Right lobe of liver (tissue), 6 donors: Measurements from ENCODE around the gene HOXD9. TPM values are rescaled to one million over a fixed set of nuclear protein-coding genes. Genes with fewer than 3 reads are reported as not detected.

ENCODE experiments used
- ATAC-seq, 4 donors: fragments of 200-7000 bp; cut with Tn5 transposase; one replicate each; pipeline ENCODE4 v1.9.1; 2020; ENCODE audit warnings: mild to moderate bottlenecking in 4 of 4, moderate library complexity in 4 of 4
- DNase-seq, 3 donors: peaks; one replicate each; pipeline ENCODE4 v3.0.0-alpha.2; 2020
- H3K27ac ChIP-seq, 3 donors: fragments of 200-600 bp; one replicate each; pipeline ENCODE4 v1.8.0; 2022
- H3K27me3 ChIP-seq, 2 donors: fragments of 200-600 bp; one replicate each; pipeline ENCODE4 v1.8.0; 2022
- H3K36me3 ChIP-seq, 4 donors: fragments of 200-600 bp; sonication (generic) in 1 of 4; one replicate each; pipeline versions ENCODE4 v1.5.1 to v1.8.0; 2017 to 2022; ENCODE audit warnings: control low read depth in 1 of 4
- H3K4me1 ChIP-seq, 4 donors: fragments of 200-600 bp; sonication (generic) in 1 of 4; one replicate each; pipeline versions ENCODE4 v1.5.1 to v1.8.0; 2017 to 2022; ENCODE audit warnings: control low read depth in 1 of 4
- H3K4me3 ChIP-seq, 3 donors: fragments of 200-600 bp; one replicate each; pipeline ENCODE4 v1.8.0; 2022
- H3K9me3 ChIP-seq, 4 donors: fragments of 200-600 bp; sonication (generic) in 1 of 4; one replicate each; pipeline versions ENCODE4 v1.5.1 to v1.8.0; 2017 to 2022; ENCODE audit warnings: control low read depth in 1 of 4
- POLR2A ChIP-seq: fragments of 450-650 bp; IDR thresholded peaks from one replicate; pipeline ENCODE4 v1.6.1; 2017; ENCODE audit warnings: antibody characterized with exemption, mild to moderate bottlenecking
- WGBS: methylation state at CpG from one replicate; pipeline ENCODE4 v1.1.6; 2018; ENCODE audit warnings: low coverage, low lambda C conversion rate; ENCODE audit not compliant: insufficient coverage; ENCODE audit errors: missing lambda C conversion rate; 5-methylcytosine and 5-hydroxymethylcytosine counted together
- intact Hi-C, 2 donors: fragments of 100-400 bp; cut with DNase I; formaldehyde crosslinking; loops; one replicate each; pipeline versions ENCODE4 v1.11.2 to v1.14.1; 2022
- total RNA-seq, 6 experiments: library from RNA; depleted of rRNA in 2 of 6; stranded (reverse); fragments of >200 nt in 2 of 6; fragmentation: NEBNext Ultra II Directional in 3 of 6; extraction: Animal tissue kit (Norgen Biotek cat#: 25700) in 3 of 6; gene quantifications; one replicate each; pipeline versions ENCODE4 v1.1.0 to v1.2.4, GENCODE V29; 2016 to 2023
- TF ChIP-seq, protein P1 (sequence below), 4 donors: fragments of 200-600 bp in 3 of 4; fragments of 450-650 bp in 1 of 4; IDR thresholded peaks; one replicate each; pipeline versions ENCODE4 v1.5.1 to v1.8.0; 2016 to 2022; ENCODE audit warnings: antibody characterized with exemption in 4 of 4, mild to moderate bottlenecking in 2 of 4
- donor health status: DM: no; HTN: yes; CAD: no.
- donor health status: DM: no; HTN: no; CAD: no.
- donor health status: DM: no; HTN: no; CAD: no.
- donor health status: DM: no; HTN: yes; CAD: no.
- donor health status: DM: no; HTN: yes; CAD: no.

The HOXD9 gene
- total RNA-seq, 6 experiments from 2014 or later: 0.25 TPM; not detected in 5

DNA sequence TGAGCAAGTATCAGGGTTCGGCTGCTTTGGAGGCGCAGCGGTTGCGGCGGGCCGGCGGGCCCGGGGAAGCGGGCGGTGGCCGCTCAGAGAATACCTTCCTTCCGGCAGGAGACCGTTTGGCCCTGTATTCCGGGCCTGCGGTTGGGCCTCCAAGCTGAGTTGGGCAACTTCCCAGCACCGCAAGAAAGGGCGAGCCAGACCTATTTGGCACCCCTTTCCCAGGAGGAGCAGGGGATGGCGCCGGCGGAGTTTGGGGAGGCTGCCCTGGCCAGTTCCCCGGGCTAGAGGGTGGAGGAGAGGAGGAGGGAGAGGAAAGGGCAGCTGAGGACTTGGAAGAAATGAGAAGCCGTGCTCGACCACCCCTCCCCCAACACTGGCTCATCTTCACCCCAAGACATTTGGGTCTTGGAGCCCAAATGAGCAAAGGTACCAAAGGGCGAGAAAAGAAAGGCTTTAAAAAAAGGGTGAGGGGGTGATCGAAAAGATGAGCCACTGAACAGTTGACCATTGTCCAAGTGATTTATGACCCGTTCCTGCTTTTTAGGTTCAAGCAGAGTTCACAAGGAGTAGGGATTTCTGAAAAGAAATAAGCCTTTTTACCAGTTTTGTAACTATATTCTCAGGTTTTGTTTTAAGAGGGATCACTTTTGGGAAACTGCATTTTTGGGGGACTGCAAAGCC, 43.0 kb downstream of the HOXD9 start:
- Histone ChIP-seq H3K9me3 (no peaks in the 10 kb centered on the region), H3K27ac (no peak overlapping the region), H3K4me1 (peaks cover 0 to under 1% (median 0%) of the 10 kb centered on the region in 4 donors), H3K36me3 (no peaks in the 10 kb centered on the region), H3K4me3 (no peak overlapping the region), H3K27me3 (peaks cover 10 to 62% of the 10 kb centered on the region in 2 donors)
- no peak for TF ChIP-seq POLR2A
- intact Hi-C loops: no loop called here
- no peak for ATAC-seq
- DNase-seq: no peak
- 1% methylated on average over 23 of the region's 26 CpGs for WGBS

DNA sequence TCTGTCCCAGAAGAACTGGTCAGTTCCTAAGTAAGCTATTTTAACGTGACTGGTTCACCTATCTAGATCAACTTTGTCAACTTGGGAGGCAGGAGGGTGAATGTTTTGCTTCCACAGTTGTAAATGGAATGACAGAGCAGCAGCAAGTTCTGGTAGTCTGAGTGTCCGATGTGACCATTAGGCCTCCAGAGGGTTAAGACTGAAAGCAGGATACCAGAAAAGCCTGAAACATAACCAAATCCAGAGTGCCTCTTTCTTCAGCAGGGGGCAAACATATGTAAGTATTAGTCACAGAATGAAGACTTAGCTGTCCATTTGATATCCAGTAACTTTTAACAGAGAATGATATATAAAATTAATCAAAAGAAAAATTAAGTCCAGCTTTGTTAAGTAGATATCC, 43.8 kb downstream of the HOXD9 start:
- intact Hi-C loops: no loop called here
- H3K9me3 ChIP-seq: no peaks in the 10 kb centered on the region
- H3K36me3 ChIP-seq: no peaks in the 10 kb centered on the region
- DNase-seq (no peak), ATAC-seq (no peak)
- H3K27me3 ChIP-seq: peaks cover 10 to 56% of the 10 kb centered on the region in 2 donors
- H3K4me1 ChIP-seq: no peaks in the 10 kb centered on the region
- H3K27ac ChIP-seq: no peak overlapping the region
- WGBS: 25% methylated on average over 2 of the region's 2 CpGs
- TF ChIP-seq POLR2A: no peak
- TF ChIP-seq, protein P1, sequence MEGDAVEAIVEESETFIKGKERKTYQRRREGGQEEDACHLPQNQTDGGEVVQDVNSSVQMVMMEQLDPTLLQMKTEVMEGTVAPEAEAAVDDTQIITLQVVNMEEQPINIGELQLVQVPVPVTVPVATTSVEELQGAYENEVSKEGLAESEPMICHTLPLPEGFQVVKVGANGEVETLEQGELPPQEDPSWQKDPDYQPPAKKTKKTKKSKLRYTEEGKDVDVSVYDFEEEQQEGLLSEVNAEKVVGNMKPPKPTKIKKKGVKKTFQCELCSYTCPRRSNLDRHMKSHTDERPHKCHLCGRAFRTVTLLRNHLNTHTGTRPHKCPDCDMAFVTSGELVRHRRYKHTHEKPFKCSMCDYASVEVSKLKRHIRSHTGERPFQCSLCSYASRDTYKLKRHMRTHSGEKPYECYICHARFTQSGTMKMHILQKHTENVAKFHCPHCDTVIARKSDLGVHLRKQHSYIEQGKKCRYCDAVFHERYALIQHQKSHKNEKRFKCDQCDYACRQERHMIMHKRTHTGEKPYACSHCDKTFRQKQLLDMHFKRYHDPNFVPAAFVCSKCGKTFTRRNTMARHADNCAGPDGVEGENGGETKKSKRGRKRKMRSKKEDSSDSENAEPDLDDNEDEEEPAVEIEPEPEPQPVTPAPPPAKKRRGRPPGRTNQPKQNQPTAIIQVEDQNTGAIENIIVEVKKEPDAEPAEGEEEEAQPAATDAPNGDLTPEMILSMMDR (IDR thresholded peaks at IDR 0.05): no peak
- H3K4me3 ChIP-seq: no peak overlapping the region

DNA sequence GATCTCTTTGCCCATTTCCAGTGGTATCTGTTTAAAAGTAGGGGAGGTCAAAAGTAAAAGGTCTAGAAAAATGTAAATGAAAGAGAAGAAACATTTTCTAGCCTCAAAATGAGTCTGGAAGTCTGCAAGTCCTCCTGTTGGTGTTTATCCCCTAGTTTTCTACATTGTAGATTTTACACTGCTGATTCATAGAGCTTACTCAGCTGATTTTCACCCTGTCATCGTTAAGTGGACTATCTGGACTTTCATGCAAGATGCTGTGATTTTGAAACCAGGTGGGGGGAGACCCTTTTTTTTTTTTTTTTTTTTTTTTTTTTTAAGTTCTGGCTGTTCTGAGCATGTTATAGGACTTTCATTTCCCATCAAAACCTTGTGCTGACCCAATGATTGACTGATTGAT, 44.9 kb downstream of the HOXD9 start:
- ATAC-seq (no peak), DNase-seq (no peak)
- Histone ChIP-seq H3K9me3 (no peaks in the 10 kb centered on the region), H3K27ac (no peak overlapping the region), H3K36me3 (no peaks in the 10 kb centered on the region), H3K4me1 (no peaks in the 10 kb centered on the region), H3K4me3 (no peak overlapping the region), H3K27me3 (peaks cover 17 to 63% of the 10 kb centered on the region in 2 donors)
- 54% methylated on average over 1 of the region's 1 CpG for WGBS
- intact Hi-C loops: no loop called here
- TF ChIP-seq POLR2A: no peak
- TF ChIP-seq, protein P1 (IDR thresholded peaks at IDR 0.05): no peak

DNA sequence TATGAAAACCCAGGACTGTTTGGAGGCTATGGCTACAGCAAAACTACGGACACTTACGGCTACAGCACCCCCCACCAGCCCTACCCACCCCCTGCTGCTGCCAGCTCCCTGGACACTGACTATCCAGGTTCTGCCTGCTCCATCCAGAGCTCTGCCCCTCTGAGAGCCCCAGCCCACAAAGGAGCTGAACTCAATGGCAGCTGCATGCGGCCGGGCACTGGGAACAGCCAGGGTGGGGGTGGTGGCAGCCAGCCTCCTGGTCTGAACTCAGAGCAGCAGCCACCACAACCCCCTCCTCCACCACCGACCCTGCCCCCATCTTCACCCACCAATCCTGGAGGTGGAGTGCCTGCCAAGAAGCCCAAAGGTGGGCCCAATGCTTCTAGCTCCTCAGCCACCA, 46.7 kb downstream of the HOXD9 start:
- DNase-seq: no peak
- no peaks in the 10 kb centered on the region for H3K36me3 ChIP-seq
- 57% methylated on average over 1 of the region's 5 CpGs for WGBS
- H3K9me3 ChIP-seq: no peaks in the 10 kb centered on the region
- no peak overlapping the region for H3K27ac ChIP-seq
- no peaks in the 10 kb centered on the region for H3K4me1 ChIP-seq
- no peak for TF ChIP-seq POLR2A
- TF ChIP-seq, protein P1 (IDR thresholded peaks at IDR 0.05): no peak
- no peak overlapping the region for H3K4me3 ChIP-seq
- H3K27me3 ChIP-seq: peaks cover 23 to 61% of the 10 kb centered on the region in 2 donors
- no peak for ATAC-seq
- intact Hi-C loops: no loop called here

DNA sequence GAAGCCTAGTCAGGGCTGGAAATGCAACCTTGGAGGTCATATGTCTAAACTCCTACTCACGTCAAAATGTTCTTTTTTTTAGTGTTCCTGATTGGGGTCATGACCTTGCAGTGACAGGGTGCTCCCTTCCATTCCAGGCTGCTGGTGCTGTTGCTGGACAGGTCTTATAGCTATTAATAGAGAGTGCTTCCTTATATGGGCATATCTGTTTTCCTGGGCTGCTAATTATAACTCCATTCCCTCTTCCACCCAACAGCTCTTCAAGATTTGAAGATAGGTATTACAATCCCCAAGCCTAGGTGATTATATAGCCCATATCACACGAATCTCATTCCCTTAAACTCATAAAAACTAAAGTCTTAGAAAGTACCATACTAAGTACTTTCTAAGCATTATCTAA, 47.2 kb downstream of the HOXD9 start:
- intact Hi-C loops: no loop called here
- H3K27ac ChIP-seq: no peak overlapping the region
- ATAC-seq (no peak), DNase-seq (no peak)
- WGBS: 29% methylated on average over 2 of the region's 2 CpGs
- H3K4me3 ChIP-seq: no peak overlapping the region
- H3K4me1 ChIP-seq: no peaks in the 10 kb centered on the region
- peaks cover 29 to 57% of the 10 kb centered on the region in 2 donors for H3K27me3 ChIP-seq
- H3K9me3 ChIP-seq: no peaks in the 10 kb centered on the region
- TF ChIP-seq, protein P1 (IDR thresholded peaks at IDR 0.05): no peak
- TF ChIP-seq POLR2A: no peak
- H3K36me3 ChIP-seq: no peaks in the 10 kb centered on the region
